Central memory CD8-positive, alpha-beta T cell (primary cell): ENCODE measurements around the gene CRTAP.

Experiments used
- ATAC-seq: fragments of 150-1000 bp; cut with Tn5 transposase; replicated peaks from 2 replicates; pipeline ENCODE4 v1.10.0; 2022; ENCODE audit warnings: mild to moderate bottlenecking, moderate FRiP score, moderate number of reproducible peaks; ENCODE audit not compliant: poor library complexity, severe bottlenecking; ENCODE audit errors: extremely low read depth
- DNase-seq, 2 donors: peaks; one replicate each; pipeline ENCODE4 v3.0.0; 2021; ENCODE audit warnings: low spot score in 2 of 2
- H3K27ac Mint-ChIP-seq: one replicate; pipeline ENCODE4 v1.8.0; 2022; ENCODE audit warnings: low read depth, mild to moderate bottlenecking, moderate library complexity, mixed read lengths
- H3K27me3 Mint-ChIP-seq: one replicate; pipeline ENCODE4 v1.8.0; 2022; ENCODE audit warnings: mixed read lengths
- H3K36me3 Mint-ChIP-seq: one replicate; pipeline ENCODE4 v1.8.0; 2022; ENCODE audit warnings: mild to moderate bottlenecking, moderate library complexity, mixed read lengths; ENCODE audit not compliant: insufficient read depth
- H3K4me1 Mint-ChIP-seq: one replicate; pipeline ENCODE4 v1.8.0; 2022; ENCODE audit warnings: mixed read lengths
- H3K4me3 Mint-ChIP-seq: one replicate; pipeline ENCODE4 v1.8.0; 2022; ENCODE audit warnings: mild to moderate bottlenecking, moderate library complexity, mixed read lengths
- H3K9me3 Mint-ChIP-seq: one replicate; pipeline ENCODE4 v1.8.0; 2022; ENCODE audit warnings: mixed read lengths

Gene CRTAP

GRCh38 chr3:33083958-33084357 is 29.9 kb upstream of the CRTAP start:
- DNase-seq (no peak), ATAC-seq (no peak)
- Mint-ChIP-seq H3K9me3 (no peaks in the 10 kb centered on the region), H3K27ac (no peak overlapping the region), H3K4me1 (peaks cover 47% of the 10 kb centered on the region), H3K36me3 (peaks cover 5% of the 10 kb centered on the region), H3K4me3 (no peak overlapping the region), H3K27me3 (no peaks in the 10 kb centered on the region)

DNA sequence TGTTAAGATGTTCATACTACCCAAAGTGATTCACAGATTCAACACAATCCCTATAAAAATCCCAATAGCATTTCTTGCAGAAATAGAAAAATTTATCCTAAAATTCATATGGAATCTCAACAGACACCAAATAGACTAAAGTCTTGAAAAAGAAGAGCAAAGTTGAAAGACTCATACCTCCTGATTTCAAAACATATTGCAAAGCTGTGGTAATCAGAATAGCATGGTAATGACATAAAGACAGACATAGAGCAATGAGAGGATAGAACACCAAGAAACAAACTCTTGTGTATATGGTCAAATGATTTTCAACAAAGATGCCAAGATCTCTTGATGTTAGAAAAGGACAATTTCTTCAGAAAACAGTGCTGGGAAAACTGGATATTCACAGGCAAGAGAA is 25.1 kb upstream of the CRTAP start:
- no peak for DNase-seq
- Mint-ChIP-seq H3K27me3 (no peaks in the 10 kb centered on the region), H3K36me3 (peaks cover 9% of the 10 kb centered on the region), H3K4me3 (peak overlapping the region; percentile 47), H3K27ac (peak overlapping the region; percentile 76), H3K9me3 (no peaks in the 10 kb centered on the region), H3K4me1 (peaks cover 83% of the 10 kb centered on the region)
- no peak for ATAC-seq

- no peaks in the 10 kb centered on the region for H3K27me3 Mint-ChIP-seq
- H3K4me1 Mint-ChIP-seq = peaks cover 77% of the 10 kb centered on the region
- H3K4me3 Mint-ChIP-seq = peak overlapping the region; percentile 47
- ATAC-seq = peak; percentile 68
- peaks cover 9% of the 10 kb centered on the region for H3K36me3 Mint-ChIP-seq
- peak overlapping the region; percentile 76 for H3K27ac Mint-ChIP-seq
- no peaks in the 10 kb centered on the region for H3K9me3 Mint-ChIP-seq
- no peak for DNase-seq
Observed at GRCh38 chr3:33089515-33089914, 24.3 kb upstream of the CRTAP start.

DNA sequence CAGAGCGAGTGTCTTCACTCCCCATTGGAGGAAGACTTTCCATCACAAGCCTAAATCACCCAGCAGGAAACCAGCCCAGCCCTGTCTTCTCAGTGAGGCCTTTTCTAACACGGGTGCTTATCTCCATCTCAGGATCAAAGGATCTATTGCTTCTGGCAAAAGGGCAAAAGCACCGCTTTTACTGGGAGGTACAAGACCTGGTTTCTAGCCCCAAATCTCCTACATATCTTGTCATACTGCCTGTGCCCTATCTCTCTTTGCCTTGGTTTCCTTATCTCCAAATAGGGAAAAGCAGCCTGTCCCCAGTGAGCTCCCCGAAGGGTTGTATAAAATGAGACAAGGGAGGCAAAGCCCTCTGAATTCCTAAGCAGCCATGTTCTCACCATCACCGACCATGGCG is 22.1 kb upstream of the CRTAP start:
- Mint-ChIP-seq H3K9me3 (no peaks in the 10 kb centered on the region), H3K4me1 (peaks cover 84% of the 10 kb centered on the region), H3K27me3 (no peaks in the 10 kb centered on the region), H3K36me3 (peaks cover 8% of the 10 kb centered on the region), H3K4me3 (no peak overlapping the region), H3K27ac (peak overlapping the region; percentile 76)
- ATAC-seq (no peak), DNase-seq (no peak)

- DNase-seq (no peak), ATAC-seq (no peak)
- H3K4me1 Mint-ChIP-seq = peaks cover 75% of the 10 kb centered on the region
- H3K27me3 Mint-ChIP-seq = no peaks in the 10 kb centered on the region
- no peak overlapping the region for H3K4me3 Mint-ChIP-seq
- H3K36me3 Mint-ChIP-seq = peaks cover 8% of the 10 kb centered on the region
- no peaks in the 10 kb centered on the region for H3K9me3 Mint-ChIP-seq
- peak overlapping the region; percentile 70 for H3K27ac Mint-ChIP-seq
Observed at GRCh38 chr3:33092496-33093254, 21.1 kb upstream of the CRTAP start.

DNA sequence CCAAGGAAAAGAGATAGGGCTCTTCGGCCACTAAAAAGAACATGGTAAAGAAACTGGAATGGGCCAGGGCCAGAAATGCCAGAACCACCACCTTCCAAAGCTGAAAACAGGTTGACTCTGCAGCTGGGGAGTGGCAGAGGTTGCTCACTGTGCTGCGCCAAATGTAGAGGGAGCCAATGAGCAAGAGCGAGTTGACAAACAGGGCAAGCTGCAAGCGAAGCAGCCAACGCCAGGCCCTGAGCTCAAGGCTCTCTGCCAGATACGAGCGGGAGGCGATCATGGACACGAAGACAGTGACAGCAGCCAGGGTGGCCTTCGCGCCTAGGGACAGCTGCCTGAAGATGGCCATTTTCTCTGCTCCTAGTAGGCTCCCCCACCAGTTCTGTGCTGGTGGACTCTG is 20.0 kb upstream of the CRTAP start:
- ATAC-seq = no peak
- H3K9me3 Mint-ChIP-seq = no peaks in the 10 kb centered on the region
- no peak overlapping the region for H3K4me3 Mint-ChIP-seq
- no peak for DNase-seq
- peak overlapping the region; percentile 18 for H3K27ac Mint-ChIP-seq
- H3K4me1 Mint-ChIP-seq = peaks cover 63% of the 10 kb centered on the region
- peaks cover 8% of the 10 kb centered on the region for H3K36me3 Mint-ChIP-seq
- no peaks in the 10 kb centered on the region for H3K27me3 Mint-ChIP-seq

DNA sequence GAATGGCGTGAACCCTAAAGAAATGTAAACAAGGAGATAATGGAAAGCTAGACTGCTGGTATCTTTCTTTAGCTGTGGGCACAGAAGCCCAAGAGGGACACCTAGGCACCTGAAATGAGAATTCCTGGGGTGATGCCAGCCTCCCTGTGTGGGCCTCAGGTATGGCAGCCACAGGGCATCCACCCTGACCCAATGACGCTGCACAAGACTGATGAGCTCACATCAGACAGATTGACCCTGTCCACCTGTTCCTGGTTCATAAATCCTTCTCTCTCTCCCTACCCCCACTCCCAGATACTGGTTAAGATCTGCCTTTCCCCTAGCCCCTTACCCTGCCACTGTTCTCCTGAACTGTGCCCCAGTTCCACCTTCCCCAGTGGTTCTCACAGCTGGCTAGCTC is 18.4 kb upstream of the CRTAP start:
- Mint-ChIP-seq H3K4me3 (peak overlapping the region; percentile 96), H3K9me3 (no peaks in the 10 kb centered on the region), H3K27ac (peak overlapping the region; percentile 64), H3K27me3 (no peaks in the 10 kb centered on the region), H3K4me1 (peaks cover 47% of the 10 kb centered on the region), H3K36me3 (peaks cover 8% of the 10 kb centered on the region)
- ATAC-seq (no peak), DNase-seq (no peak)

DNA sequence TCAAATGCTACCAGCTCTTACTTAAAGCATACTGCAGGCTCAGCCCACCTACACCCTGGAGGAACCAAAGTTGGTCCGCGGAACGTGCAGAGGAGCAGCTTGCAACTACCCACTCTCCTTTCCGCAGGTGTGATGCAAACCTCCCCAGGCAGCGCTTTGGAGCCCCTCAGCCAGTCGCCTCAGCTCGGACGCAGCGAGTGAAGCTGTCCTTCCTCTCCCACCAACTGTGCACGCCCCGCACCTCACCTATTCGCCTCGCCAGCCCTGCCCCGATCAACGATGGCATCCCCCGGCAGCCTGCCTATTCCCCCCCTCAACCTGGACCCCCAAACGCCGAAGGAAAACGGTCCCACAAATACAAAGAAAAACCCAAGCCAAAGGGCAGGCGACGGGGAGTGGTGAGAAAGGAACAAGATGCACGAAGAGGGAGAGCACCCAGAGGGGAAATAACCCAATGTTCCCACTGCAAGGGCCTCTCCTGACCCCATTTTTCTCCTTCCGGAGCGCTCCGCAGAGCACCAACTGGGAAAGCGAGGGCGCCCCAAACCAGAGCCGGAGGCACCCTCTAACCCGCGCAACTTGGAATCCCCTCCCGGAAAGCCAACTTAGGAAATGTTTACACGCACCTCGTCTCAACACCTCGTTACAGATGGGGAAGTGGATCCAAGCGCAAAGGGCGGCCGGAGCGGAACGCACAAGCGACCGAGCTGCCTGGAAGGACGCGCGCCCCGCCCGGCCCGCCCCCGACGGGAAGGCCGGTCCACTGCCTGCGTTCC is 17.5 kb upstream of the CRTAP start:
- H3K27me3 Mint-ChIP-seq = no peaks in the 10 kb centered on the region
- peak overlapping the region; percentile 96 for H3K4me3 Mint-ChIP-seq
- DNase-seq (peak; percentile 26 to 31), ATAC-seq (peak; percentile 44)
- H3K27ac Mint-ChIP-seq = peak overlapping the region; percentile 91
- H3K36me3 Mint-ChIP-seq = peaks cover 8% of the 10 kb centered on the region
- no peaks in the 10 kb centered on the region for H3K9me3 Mint-ChIP-seq
- peaks cover 39% of the 10 kb centered on the region for H3K4me1 Mint-ChIP-seq

DNA sequence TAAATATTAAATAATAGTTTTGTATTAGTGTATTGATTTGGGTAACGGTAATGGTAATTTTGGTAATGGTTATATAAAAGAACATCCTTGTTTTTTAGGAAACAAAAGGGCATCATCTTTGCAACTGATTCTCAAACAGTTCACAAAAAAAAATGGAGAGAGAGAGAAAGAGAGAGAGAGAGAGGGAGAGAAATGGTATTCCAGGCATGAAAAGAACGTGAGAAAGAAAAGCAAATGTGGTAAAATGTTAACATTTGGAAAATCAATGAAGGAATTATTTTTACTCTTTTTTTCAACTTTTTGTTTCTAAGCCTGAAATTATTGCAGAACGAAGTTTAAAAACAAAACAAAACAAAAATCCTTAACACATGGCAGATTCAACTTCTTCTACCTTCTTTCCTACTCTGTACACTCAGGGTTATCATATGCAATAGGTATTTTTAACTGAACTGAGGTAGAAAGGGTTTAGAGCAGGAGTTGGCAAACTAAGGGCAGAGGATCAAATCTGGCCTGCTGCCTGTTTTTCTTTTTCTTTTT is 14.6 kb upstream of the CRTAP start:
- Mint-ChIP-seq H3K4me3 (no peak overlapping the region), H3K36me3 (peaks cover 1% of the 10 kb centered on the region), H3K27me3 (no peaks in the 10 kb centered on the region), H3K27ac (peak overlapping the region; percentile 41), H3K9me3 (no peaks in the 10 kb centered on the region), H3K4me1 (peaks cover 13% of the 10 kb centered on the region)
- DNase-seq (no peak), ATAC-seq (no peak)

GRCh38 chr3:33099701-33100100 is 14.1 kb upstream of the CRTAP start:
- Mint-ChIP-seq H3K4me3 (no peak overlapping the region), H3K27me3 (no peaks in the 10 kb centered on the region), H3K9me3 (no peaks in the 10 kb centered on the region), H3K36me3 (peaks cover 1% of the 10 kb centered on the region), H3K27ac (no peak overlapping the region), H3K4me1 (peaks cover 13% of the 10 kb centered on the region)
- ATAC-seq (no peak), DNase-seq (no peak)

DNA sequence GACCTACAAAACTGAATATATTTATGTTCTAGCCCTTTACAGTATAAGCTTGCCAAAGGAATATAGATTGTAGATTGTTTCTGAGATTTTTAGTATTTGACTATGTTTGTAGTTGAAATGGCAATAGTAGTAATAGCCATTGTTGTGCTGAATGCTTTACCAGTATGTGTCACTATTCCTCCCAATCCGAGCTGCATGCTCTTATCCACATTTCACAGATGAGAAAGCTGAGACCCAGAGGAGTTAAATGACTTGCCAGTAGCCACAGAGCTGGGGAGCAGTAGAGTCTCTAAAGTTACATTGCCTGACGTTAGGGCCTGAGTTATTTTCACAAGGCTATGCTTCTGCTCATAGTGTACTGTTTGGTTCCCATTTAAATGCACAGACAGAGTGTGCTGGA is 13.6 kb upstream of the CRTAP start:
- Mint-ChIP-seq H3K4me3 (no peak overlapping the region), H3K9me3 (no peaks in the 10 kb centered on the region), H3K36me3 (peaks cover 1% of the 10 kb centered on the region), H3K27me3 (no peaks in the 10 kb centered on the region), H3K27ac (no peak overlapping the region), H3K4me1 (peaks cover 13% of the 10 kb centered on the region)
- DNase-seq (no peak), ATAC-seq (no peak)

DNA sequence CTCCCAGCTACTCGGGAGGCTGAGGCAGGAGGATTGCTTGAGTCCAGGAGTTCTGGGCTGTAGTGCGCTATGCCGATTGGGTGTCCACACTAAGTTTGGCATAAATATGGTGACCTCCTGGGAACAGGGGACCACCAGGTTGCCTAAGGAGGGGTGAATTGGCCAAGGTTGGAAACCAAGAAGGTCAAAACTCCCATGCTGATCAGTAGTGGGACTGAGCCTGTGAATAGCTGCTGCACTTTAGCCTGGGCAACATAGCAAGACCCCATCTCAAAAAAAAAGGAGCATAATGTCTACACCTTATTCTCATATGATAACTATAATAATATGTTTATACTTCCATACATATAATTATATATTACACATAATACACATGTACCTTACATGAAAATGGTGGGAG is 10.8 kb upstream of the CRTAP start:
- H3K36me3 Mint-ChIP-seq = no peaks in the 10 kb centered on the region
- no peak for ATAC-seq
- H3K27ac Mint-ChIP-seq = no peak overlapping the region

DNA sequence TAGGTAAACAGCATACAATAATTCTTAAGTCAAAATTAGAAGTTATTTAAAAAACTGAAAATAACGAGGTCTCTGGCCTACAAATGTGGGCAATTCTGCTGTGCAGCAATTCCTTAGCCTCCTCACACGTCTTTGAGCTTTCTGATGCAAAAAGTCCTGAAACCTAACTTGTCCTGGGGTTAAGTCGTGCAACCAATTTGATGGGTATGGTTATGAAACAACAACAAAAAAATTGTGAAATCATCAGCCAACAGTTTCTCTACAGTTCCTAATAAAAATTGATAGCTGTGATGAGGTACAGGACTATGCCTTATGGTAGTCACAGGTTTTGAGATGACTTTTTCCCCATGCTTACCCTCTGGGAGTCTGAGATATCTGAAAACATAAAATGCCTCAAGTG is 10.3 kb upstream of the CRTAP start:
- no peaks in the 10 kb centered on the region for H3K27me3 Mint-ChIP-seq
- no peaks in the 10 kb centered on the region for H3K36me3 Mint-ChIP-seq
- H3K27ac Mint-ChIP-seq = no peak overlapping the region
- no peaks in the 10 kb centered on the region for H3K9me3 Mint-ChIP-seq
- no peak for DNase-seq
- H3K4me3 Mint-ChIP-seq = no peak overlapping the region
- no peaks in the 10 kb centered on the region for H3K4me1 Mint-ChIP-seq
- no peak for ATAC-seq

More for the DNA sequence above, 10.8 kb upstream of the CRTAP start:
- Mint-ChIP-seq H3K27me3 (no peaks in the 10 kb centered on the region), H3K9me3 (no peaks in the 10 kb centered on the region), H3K4me3 (no peak overlapping the region), H3K4me1 (no peaks in the 10 kb centered on the region)
- no peak for DNase-seq
